ENCODE measurements around the gene PPP3CA.

Gene PPP3CA

DNA sequence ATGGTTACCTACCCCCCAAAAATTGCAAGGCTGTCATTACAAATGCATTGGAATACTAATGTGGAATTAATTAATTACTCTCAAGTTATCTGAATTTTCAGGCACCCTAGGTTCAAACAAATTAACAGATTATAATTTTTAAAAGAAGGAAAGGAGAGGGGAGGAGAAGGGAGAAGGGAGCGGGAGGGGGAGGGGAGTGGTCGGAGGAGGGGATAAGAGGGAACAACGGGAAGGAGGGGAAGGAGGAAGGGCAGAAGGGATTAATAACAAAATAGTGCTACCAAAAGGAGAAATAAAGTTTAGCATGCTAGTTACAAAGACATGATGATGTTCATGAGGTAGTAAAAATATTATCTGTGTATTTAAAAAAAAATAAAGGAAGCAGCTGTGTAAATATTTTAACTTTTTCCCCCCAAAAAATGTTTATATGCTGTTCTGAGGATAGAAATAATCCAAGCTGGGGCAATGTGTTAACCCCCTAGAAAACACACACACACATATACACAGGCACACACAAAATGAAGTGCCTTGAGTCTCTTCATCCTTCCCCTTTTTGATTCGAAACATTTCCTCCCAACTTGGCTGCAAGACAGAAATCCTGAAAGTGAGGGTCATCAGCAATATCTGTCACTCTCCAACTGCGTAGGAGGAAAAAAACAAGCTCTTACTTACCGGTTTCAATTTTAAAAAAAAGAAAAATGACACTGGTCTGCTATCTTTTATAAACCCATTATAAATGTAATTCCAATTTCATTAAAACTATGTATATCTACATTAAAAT is 58.8 kb downstream of the PPP3CA start:
- no peak for DNase-seq

DNA sequence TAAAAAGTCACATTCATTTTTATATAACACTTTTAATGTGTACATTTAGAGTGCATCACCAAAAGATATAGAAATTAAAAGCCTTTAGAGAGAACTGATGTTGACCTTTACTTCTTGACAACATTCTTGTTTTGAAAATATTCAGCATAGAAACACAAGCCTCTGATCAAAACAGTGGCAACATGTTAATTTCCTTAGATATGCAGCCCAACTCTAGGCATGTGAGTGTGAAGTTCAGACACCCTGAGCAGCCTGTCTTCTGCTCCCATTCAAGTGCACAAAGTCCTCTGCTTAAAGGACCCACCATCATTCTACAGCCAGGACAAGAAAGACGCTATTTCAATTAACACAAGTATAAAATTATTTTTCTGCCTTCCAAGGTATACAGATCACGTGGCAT is 60.0 kb downstream of the PPP3CA start:
- DNase-seq = no peak

GRCh38 chr4:101286663-101287062 is 60.7 kb downstream of the PPP3CA start:
- DNase-seq = no peak

GRCh38 chr4:101285985-101286384 is 61.3 kb downstream of the PPP3CA start:
- no peak for DNase-seq

GRCh38 chr4:101284546-101284945 is 62.8 kb downstream of the PPP3CA start:
- no peak for DNase-seq

- no peak for DNase-seq
Observed at GRCh38 chr4:101283434-101283833, 63.9 kb downstream of the PPP3CA start.

DNA sequence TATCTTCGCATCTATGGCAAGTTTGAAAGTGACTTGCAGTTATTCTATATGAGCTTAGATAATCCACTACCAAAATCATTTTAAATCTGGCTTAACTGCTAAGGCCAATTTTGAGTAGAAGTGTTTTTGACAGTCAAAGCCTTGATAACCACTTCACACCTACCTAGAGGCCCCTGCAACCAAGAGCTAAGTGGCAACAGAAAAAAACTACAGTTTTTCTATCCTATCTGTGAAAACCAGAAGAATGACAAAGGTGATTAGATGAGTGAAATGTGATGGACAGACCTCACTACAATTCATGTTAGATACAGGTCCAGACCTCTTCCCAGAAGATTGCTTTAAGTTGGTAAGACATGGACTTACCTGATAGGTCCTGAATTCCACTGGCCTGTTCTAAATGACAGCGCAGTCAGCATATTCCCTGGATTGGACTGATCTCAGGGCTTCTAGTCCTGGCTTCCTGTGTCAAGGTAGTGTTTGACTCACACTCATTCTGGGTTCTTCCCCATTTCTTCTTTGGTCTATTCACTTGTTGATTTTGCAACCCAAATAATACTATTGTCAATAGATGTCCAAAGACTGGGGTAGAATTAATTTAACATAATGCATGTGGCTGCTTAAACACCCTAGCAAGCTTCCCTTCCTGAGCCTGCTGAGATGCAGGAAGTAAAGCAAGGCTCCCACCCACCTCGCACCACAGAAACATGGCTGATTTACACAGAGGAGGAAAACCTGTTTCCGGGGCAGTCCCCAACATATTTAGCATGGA is 65.1 kb downstream of the PPP3CA start:
- DNase-seq = no peak

DNA sequence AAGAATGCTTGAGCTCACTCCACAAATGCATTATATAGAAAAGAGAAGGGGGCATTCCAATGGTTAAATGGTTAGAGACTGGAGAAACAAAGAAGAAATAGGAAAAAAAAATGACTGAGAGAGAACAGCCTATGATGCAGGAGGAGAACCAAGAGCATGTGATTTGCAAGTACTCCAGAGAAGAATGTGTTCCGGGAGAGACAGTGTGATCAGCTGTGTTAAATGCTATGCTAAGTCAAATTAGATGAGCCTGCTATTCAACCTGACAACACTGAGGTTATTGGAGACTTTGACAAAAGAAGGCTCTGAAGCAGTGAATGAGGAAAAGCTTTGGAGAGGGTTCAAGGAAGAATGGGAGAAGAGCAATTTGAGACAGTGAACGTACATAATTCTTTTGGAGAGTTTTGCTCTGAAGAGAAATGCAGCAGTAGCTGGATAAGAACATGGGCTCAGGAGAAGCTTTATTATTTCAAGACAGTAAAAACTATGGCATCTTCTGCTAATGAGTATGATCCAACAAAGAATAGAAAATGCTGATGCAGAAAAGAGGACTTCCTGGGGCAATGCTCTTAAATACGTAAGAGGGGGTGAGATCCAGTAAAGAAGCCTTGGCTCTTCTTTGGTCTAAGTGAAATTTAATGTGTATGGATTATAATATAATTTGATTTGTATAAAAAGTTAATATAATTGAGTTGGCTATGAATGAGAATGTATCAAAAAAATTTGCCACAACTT is 66.3 kb downstream of the PPP3CA start:
- DNase-seq = no peak

DNA sequence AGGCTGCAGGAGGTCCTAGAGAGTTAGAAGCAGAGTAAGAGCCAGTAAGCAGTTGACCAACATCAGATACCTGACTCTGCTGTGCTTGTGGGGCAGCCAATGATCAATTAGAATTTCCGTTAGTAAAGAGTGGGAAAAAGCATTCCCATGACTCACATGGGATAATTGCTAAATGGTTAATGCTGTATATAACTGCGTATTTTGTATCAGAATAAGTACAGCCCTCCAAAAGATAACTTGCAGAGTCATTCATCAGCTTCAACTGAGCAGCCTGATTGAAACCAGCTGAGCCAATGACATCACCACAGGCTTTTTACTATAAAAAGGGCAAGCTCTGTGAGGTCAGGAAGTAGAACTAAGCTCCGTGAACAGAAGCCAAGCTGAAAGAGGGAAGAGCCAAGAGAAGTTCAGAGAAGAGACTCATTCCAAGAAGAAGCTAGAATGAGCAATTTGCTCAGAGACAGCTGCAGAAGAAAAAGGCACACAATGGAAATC is 67.9 kb downstream of the PPP3CA start:
- no peak for DNase-seq

DNA sequence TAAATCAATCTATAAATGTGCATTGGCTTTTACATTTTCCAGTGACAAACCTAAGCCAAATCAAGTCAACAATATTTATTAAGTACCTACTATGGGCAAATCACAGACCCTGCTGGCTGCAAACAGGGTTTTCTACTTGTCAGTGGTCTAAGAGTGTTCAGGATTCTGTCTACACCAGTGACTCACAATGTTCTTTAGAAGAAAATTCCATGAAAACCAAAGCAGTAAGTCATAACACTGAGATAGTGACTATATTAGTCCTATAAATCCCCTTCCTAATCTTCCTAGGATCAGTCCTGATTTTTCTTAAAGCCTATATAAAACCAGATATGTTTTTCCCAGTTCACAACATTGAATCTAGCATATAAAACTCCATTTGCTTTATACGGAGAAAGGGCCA is 69.7 kb downstream of the PPP3CA start:
- no peak for DNase-seq

GRCh38 chr4:101276661-101277060 is 70.7 kb downstream of the PPP3CA start:
- no peak for DNase-seq

- no peak for DNase-seq
Observed at GRCh38 chr4:101274888-101275752, 72.2 kb downstream of the PPP3CA start.

DNA sequence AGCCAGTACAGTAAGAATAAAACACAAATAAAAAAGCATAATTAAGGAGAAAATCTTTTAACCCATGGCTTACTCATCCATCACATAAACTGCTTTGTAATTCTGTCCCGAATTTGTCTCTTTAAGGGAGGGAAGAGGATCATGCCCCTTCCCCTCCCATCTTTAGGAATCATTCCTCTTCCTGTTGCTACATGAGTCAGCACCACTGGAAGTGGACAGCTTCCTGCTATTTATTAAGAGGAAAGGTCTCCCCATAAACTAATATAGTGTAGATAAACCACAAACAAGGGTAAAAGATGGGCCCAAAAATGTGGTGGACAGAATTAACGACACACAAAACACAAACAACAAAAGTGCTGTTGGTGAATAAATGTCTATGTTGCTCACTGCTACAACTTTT is 75.8 kb downstream of the PPP3CA start:
- no peak for DNase-seq

GRCh38 chr4:101269682-101270081 is 77.6 kb downstream of the PPP3CA start:
- DNase-seq = no peak

DNA sequence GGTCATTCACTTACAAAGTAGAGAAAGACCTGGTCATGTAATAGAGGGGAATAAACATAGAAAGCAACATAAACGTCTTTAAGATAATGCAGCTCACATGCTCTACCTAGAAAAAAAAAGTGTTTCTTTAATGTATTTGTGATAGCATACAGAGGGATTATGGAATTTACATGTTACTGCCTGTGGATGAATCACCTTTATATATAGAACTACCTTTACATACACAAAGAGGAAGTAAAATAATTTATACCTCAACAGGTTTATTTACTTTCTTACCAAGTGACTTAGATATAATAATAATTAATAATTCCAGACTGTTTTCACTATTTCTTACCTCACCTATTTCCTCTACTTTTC is 81.5 kb downstream of the PPP3CA start:
- no peak for DNase-seq

DNA sequence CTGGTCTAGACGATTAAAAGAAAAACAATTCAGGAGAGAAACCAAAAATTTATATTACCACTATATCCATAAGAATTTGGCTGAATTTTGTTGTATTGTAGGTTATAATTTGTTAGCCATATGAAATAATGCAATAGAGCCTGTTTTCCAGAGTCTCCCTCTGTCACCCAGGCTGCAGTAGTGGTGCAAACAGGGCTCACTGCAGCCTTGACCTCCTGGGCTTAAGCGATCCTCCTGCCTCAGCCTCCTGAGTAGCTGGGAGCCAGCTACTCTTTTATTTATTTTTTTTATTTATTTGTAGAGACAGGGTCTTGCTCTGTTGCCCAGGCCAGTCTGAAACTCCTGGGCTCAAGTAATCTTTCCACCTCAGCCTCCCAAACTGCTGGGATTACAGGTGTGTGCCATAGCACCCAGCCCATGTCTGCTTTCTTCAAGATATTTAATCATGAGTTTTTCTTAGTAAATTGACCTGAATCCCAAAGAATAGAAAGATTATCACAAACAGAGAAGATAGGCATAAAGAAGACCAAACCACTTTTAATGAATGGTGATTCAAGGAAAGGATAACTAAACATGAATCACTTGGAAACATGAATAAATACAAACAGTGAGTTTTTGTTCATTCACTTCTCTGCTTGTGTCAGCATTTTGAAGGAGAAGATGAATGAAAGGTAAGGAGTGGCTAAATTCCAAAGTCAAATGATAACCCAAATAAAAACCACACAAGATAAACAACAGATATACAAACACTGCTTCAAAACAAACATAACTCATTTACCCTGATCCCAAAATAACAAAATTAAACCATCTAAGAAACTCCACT is 82.1 kb downstream of the PPP3CA start:
- no peak for DNase-seq

DNA sequence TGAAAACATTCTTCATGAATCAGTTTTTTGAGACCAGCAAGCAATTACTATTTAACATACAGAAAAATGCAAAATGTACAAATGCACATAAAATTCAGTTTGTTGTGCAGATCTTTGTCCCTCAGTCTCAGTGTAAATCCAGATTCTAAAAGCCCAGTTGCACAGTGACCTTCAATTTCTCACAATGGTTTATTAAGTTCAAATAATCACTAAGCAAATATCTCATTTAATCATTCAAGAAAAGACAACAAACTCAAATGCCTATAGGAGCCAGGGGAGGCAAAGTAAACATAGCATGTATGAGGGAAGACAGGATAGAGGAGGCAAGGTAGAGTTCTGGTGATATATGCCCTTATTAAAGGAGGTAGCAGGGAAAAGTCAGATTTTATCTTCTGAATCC is 82.8 kb downstream of the PPP3CA start:
- DNase-seq = no peak

DNA sequence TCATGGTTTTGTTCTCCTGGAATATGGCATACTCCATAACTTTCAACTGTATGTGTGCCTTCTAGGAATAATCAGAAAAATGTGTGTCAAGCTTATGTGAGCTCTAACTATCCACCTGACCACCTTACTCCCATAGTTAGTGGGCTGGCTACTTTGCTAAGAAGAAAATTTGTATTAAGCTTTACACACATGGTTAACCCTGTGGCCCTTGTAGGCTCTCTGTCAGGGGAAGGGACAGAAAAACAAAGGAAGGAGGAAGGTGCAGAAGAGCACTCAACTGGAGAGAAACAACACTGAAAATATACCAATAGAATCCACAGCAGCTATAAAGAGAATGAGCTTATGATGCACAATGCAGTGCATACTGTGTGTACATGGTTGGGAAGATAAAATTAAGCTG is 84.6 kb downstream of the PPP3CA start:
- no peak for DNase-seq

GRCh38 chr4:101259876-101260275 is 87.5 kb downstream of the PPP3CA start:
- DNase-seq = no peak

DNA sequence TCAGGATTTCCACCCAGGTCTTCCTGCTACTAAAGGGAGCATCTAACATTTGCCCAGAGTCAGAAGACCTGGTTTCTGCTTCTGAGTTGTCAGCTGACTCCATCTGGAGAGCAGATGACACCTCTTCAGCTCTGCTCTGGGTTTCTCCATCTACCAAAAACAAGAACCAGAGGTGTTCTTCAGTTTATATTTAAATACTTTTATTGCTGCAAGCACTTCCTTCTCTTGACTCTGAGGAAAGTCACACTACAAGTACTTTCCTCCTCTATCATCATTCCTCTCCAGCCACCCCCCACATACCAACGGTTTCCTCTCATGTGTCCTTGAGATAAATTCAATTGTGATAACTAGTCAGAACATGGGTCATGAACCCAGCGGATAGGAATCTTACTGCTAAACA is 88.4 kb downstream of the PPP3CA start:
- no peak for DNase-seq

DNA sequence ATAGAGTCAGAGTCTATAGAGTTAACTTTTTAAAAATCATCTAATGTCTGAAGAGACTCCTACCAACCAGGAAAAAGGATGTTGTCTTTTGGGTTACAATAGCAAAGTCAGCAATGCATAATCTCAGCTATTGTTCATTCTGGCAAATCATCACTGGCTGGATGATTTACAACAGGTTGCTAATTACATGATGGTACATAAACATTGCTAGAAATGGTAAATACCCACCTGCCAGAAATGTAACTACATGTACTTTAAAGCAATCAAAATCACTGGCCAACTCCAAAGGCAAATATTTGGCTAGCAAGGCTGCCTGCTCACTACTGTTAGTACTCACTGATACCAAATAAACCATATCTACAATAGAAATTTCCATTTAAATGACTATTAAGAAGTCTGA is 91.1 kb downstream of the PPP3CA start:
- DNase-seq = no peak
